ENCODE data around the gene LY6G5C. TPM values are rescaled to one million over a fixed set of nuclear protein-coding genes. Genes with fewer than 3 reads are reported as not detected.
A peak's percentile ranks its signal among the peaks of the same experiment; 100 is the strongest.

Gene LY6G5C
- total and polyA plus RNA-seq, 9 of the 15 experiments (the other 6 are each of a cell fraction or from before 2014, with no cell fraction given) = 0.10 to 0.67 (median 0.46) TPM; not detected in 4

- peak; percentile 68 for TF ChIP-seq ZBTB12 (CRISPR knock-in tag; IDR thresholded peaks at IDR 0.05)
- TF ChIP-seq MEF2D (tag; conservative IDR thresholded peaks at IDR 0.05; ENCODE audit: low read depth) = no peak
- TF ChIP-seq ZNF79 (CRISPR knock-in tag; IDR thresholded peaks at IDR 0.05; ENCODE audit: low read depth) = no peak; the same call in 1 of the 2 replicates
- TF ChIP-seq BMI1 (IDR thresholded peaks at IDR 0.05; ENCODE audit: low read length) = 0 out of 2 replicates have a peak, but pooled peaks have one; percentile 9
- TF ChIP-seq FOXM1 (IDR thresholded peaks at IDR 0.05; ENCODE audit: low read depth) = no peak
- TF ChIP-seq FOXM1 (CRISPR knock-in tag; IDR thresholded peaks at IDR 0.05; ENCODE audit: low read depth) = no peak
- no peak for TF ChIP-seq CREB3L1 (IDR thresholded peaks at IDR 0.05; ENCODE audit: borderline replicate concordance, low read depth)
- no peak for TF ChIP-seq FOSL1 (tag; conservative IDR thresholded peaks at IDR 0.05)
- no peak for TF ChIP-seq BRF2 (IDR thresholded peaks at IDR 0.05; ENCODE audit: borderline replicate concordance, insufficient read depth, insufficient read length)
- TF ChIP-seq ATF4 (CRISPR knock-in tag; IDR thresholded peaks at IDR 0.05) = peak; percentile 91
- peak; percentile 96 for TF ChIP-seq ESRRB (CRISPR knock-in tag; IDR thresholded peaks at IDR 0.05; ENCODE audit: borderline replicate concordance)
- no peak for TF ChIP-seq NCOA1 (IDR thresholded peaks at IDR 0.05; ENCODE audit: low read depth)
- TF ChIP-seq U2AF2 (optimal IDR thresholded peaks at IDR 0.05; ENCODE audit: low read depth, low read length) = no peak
- no peak for TF ChIP-seq TRIM28 (IDR thresholded peaks at IDR 0.05)
Observed at GRCh38 chr6:31729979-31730630, 49.2 kb upstream of the LY6G5C start (continued).
